Neural cell (in vitro differentiated cells): ENCODE data around the gene SMIM22. TPM values are rescaled to one million over a fixed set of nuclear protein-coding genes. Genes with fewer than 3 reads are reported as not detected.

Experiments used
- H2AFZ ChIP-seq: fragments of 200-600, 300-800 bp; sonication (generic), shearing (Covaris generic); 2 replicates; pipeline ENCODE4 v1.6.0; 2014; ENCODE audit warnings: low read depth, mild to moderate bottlenecking, antibody characterized with exemption, low read length, moderate library complexity
- H3F3A ChIP-seq: fragments of 200-600 bp; shearing (Covaris generic); 2 replicates; pipeline ENCODE4 v1.6.1; 2016; ENCODE audit warnings: mild to moderate bottlenecking, moderate library complexity, mixed read lengths, antibody characterized with exemption, low read length; ENCODE audit not compliant: insufficient read depth, poor library complexity, severe bottlenecking
- H3K27ac ChIP-seq: fragments of 200-600, 300-800 bp; sonication (generic), shearing (Covaris generic); 2 replicates; pipeline ENCODE4 v1.5.1; 2014; ENCODE audit warnings: mild to moderate bottlenecking, low read length, moderate library complexity
- H3K27me3 ChIP-seq: fragments of 300-800, 200-600 bp; sonication (generic), shearing (Covaris generic); 2 replicates; pipeline ENCODE4 v1.6.0; 2014; ENCODE audit warnings: mild to moderate bottlenecking, low read depth, low read length, moderate library complexity; ENCODE audit not compliant: insufficient read depth
- H3K36me3 ChIP-seq: fragments of 300-800, 200-600 bp; sonication (generic), shearing (Covaris generic); 2 replicates; pipeline ENCODE4 v1.5.1; 2014; ENCODE audit warnings: mild to moderate bottlenecking, antibody characterized with exemption, low read length, moderate library complexity; ENCODE audit not compliant: insufficient read depth
- H3K4me2 ChIP-seq: fragments of 300-800, 200-600 bp; sonication (generic), shearing (Covaris generic); 2 replicates; pipeline ENCODE4 v1.6.0; 2014; ENCODE audit warnings: mild to moderate bottlenecking, low read length
- H3K4me3 ChIP-seq: fragments of 300-800, 200-600 bp; sonication (generic), shearing (Covaris generic); 2 replicates; pipeline ENCODE4 v1.5.1; 2014; ENCODE audit warnings: mild to moderate bottlenecking, low read length, moderate library complexity
- H3K79me2 ChIP-seq: fragments of 200-600 bp; shearing (Covaris generic); replicated peaks from 2 replicates; pipeline ENCODE4 v1.6.0; 2014; ENCODE audit warnings: mild to moderate bottlenecking, low read length, moderate library complexity; ENCODE audit not compliant: insufficient read depth
- H3K9ac ChIP-seq: fragments of 300-800, 200-600 bp; sonication (generic), shearing (Covaris generic); 2 replicates; pipeline ENCODE4 v1.6.1; 2016; ENCODE audit warnings: mild to moderate bottlenecking, low read length, mixed read lengths
- H3K9me2 ChIP-seq: fragments of 200-600 bp; shearing (Covaris generic); 2 replicates; pipeline ENCODE4 v1.6.1; 2016; ENCODE audit warnings: mild to moderate bottlenecking, low read length, mixed read lengths; ENCODE audit not compliant: insufficient read depth
- H3K9me3 ChIP-seq: fragments of 200-600, 300-800 bp; sonication (generic), shearing (Covaris generic); 2 replicates; pipeline ENCODE4 v1.6.1; 2016; ENCODE audit warnings: mild to moderate bottlenecking, mixed run types, low read length, moderate library complexity, mixed read lengths
- H4K20me1 ChIP-seq: fragments of 200-600 bp; shearing (Covaris generic); 2 replicates; pipeline ENCODE4 v1.6.1; 2016; ENCODE audit warnings: mild to moderate bottlenecking, mixed run types; ENCODE audit not compliant: insufficient read depth
- CTCF ChIP-seq: fragments of 450-650 bp; IDR thresholded peaks from 2 replicates; pipeline ENCODE4 v1.5.1; 2014; ENCODE audit warnings: antibody characterized with exemption, mild to moderate bottlenecking, moderate library complexity; ENCODE audit not compliant: poor library complexity, severe bottlenecking
- EP300 ChIP-seq: fragments of 450-650 bp; conservative IDR thresholded peaks from 2 replicates; pipeline ENCODE4 v1.6.1; 2014; ENCODE audit warnings: antibody characterized with exemption, mild to moderate bottlenecking, moderate library complexity; ENCODE audit not compliant: poor library complexity, severe bottlenecking
- EZH2 ChIP-seq: fragments of 200-600, 300-800 bp; shearing (Covaris generic), sonication (generic); IDR thresholded peaks from 2 replicates; pipeline ENCODE4 v1.6.1; 2014; ENCODE audit warnings: antibody characterized with exemption, low read length, borderline replicate concordance, mild to moderate bottlenecking; ENCODE audit not compliant: insufficient read depth, poor library complexity, severe bottlenecking
- MXI1 ChIP-seq: fragments of 450-650 bp; conservative IDR thresholded peaks from 2 replicates; pipeline ENCODE4 v1.6.1; 2014; ENCODE audit warnings: antibody characterized with exemption, mild to moderate bottlenecking; ENCODE audit not compliant: poor library complexity, severe bottlenecking
- POLR2AphosphoS5 ChIP-seq: IDR thresholded peaks from 2 replicates; pipeline ENCODE4 v1.6.1; 2012
- RAD21 ChIP-seq: fragments of 450-650 bp; conservative IDR thresholded peaks from 2 replicates; pipeline ENCODE4 v1.6.1; 2014; ENCODE audit warnings: antibody characterized with exemption, mild to moderate bottlenecking, moderate library complexity
- REST ChIP-seq: IDR thresholded peaks from 2 replicates; pipeline ENCODE4 v1.6.1; 2012; ENCODE audit warnings: borderline replicate concordance
- SMC3 ChIP-seq: fragments of 450-650 bp; conservative IDR thresholded peaks from 2 replicates; pipeline ENCODE4 v1.6.1; 2014; ENCODE audit warnings: antibody characterized with exemption, mild to moderate bottlenecking, moderate library complexity; ENCODE audit not compliant: poor library complexity
- TAF1 ChIP-seq: IDR thresholded peaks from 2 replicates; pipeline ENCODE4 v1.6.1; 2012; ENCODE audit warnings: low read depth
- polyA plus RNA-seq: library from polyadenylated mRNA; depleted of rRNA; stranded (reverse); fragments of >200 nt; gene quantifications from 2 replicates; pipeline ENCODE4 v1.2.3, GENCODE V29; 2014

Gene SMIM22
- polyA plus RNA-seq, 1 donor from 2014 or later = not detected

GRCh38 chr16:4785758-4786433 is 9.3 kb upstream of the SMIM22 start:
- Histone ChIP-seq H2AFZ (no peak overlapping the region), H3K27ac (no peak overlapping the region), H3K9ac (no peak overlapping the region), H3K9me2 (no peaks in the 10 kb centered on the region), H3F3A (no peaks in the 10 kb centered on the region), H3K79me2 (no peaks in the 10 kb centered on the region), H3K9me3 (no peaks in the 10 kb centered on the region), H3K27me3 (no peaks in the 10 kb centered on the region), H4K20me1 (no peaks in the 10 kb centered on the region), H3K4me3 (no peak overlapping the region), H3K36me3 (no peaks in the 10 kb centered on the region), H3K4me2 (no peak overlapping the region)
- TF ChIP-seq POLR2AphosphoS5 = no peak
- TF ChIP-seq TAF1 = no peak
- no peak for TF ChIP-seq REST

GRCh38 chr16:4787068-4787467 is 8.1 kb upstream of the SMIM22 start:
- Histone ChIP-seq H2AFZ (no peak overlapping the region), H3K4me3 (no peak overlapping the region), H3K27ac (no peak overlapping the region), H3K27me3 (no peaks in the 10 kb centered on the region), H3K9ac (no peak overlapping the region), H3K9me3 (no peaks in the 10 kb centered on the region), H4K20me1 (no peaks in the 10 kb centered on the region), H3K79me2 (no peaks in the 10 kb centered on the region), H3K4me2 (no peak overlapping the region), H3K36me3 (no peaks in the 10 kb centered on the region), H3F3A (no peaks in the 10 kb centered on the region), H3K9me2 (no peaks in the 10 kb centered on the region)
- TF ChIP-seq MXI1 = no peak
- TF ChIP-seq RAD21 = no peak
- TF ChIP-seq CTCF = no peak
- no peak for TF ChIP-seq TAF1
- TF ChIP-seq REST = no peak
- no peak for TF ChIP-seq POLR2AphosphoS5
- TF ChIP-seq EP300 = no peak
- no peak for TF ChIP-seq SMC3
- TF ChIP-seq EZH2 = no peak
